Gastrocnemius medialis (tissue), 4 donors: Measurements from ENCODE around the gene ATAT1. TPM values are rescaled to one million over a fixed set of nuclear protein-coding genes. Genes with fewer than 3 reads are reported as not detected.

Experiments
- ATAC-seq, 2 donors: fragments of 150-250 bp; one replicate each; pipeline ENCODE4 v1.9.1; 2016
- DNase-seq, 2 donors: peaks; one replicate each; pipeline ENCODE4 v3.0.0-alpha.2; 2019
- H3K27ac ChIP-seq, 4 donors: fragments of 200-600 bp; sonication (generic); 1 replicate in 1 of 4; 2 replicates in 3 of 4; pipeline ENCODE4 v1.5.1; 2016 to 2018; ENCODE audit warnings: mild to moderate bottlenecking in 2 of 4, moderate library complexity in 1 of 4
- H3K27me3 ChIP-seq, 3 donors: fragments of 200-600 bp; sonication (generic) in 2 of 3; 1 replicate in 1 of 3; 2 replicates in 2 of 3; pipeline versions ENCODE4 v1.5.1 to v1.6.0; 2016 to 2019; ENCODE audit warnings: mild to moderate bottlenecking in 1 of 3, moderate library complexity in 1 of 3
- H3K36me3 ChIP-seq, 2 donors: fragments of 200-600 bp; sonication (generic) in 1 of 2; one replicate each; pipeline ENCODE4 v1.5.1; 2017 to 2018
- H3K4me1 ChIP-seq, 2 donors: fragments of 200-600 bp; sonication (generic) in 1 of 2; one replicate each; pipeline ENCODE4 v1.5.1; 2016 to 2017; ENCODE audit warnings: mild to moderate bottlenecking in 2 of 2
- H3K4me3 ChIP-seq, 4 donors: fragments of 200-600 bp; sonication (generic) in 3 of 4; 1 replicate in 1 of 4; 2 replicates in 3 of 4; pipeline ENCODE4 v1.5.1; 2016 to 2019; ENCODE audit warnings: mild to moderate bottlenecking in 2 of 4
- H3K9me3 ChIP-seq, 3 donors: fragments of 200-600 bp; sonication (generic) in 2 of 3; 1 replicate in 1 of 3; 2 replicates in 2 of 3; pipeline ENCODE4 v1.5.1; 2016 to 2019
- CTCF ChIP-seq, 5 experiments: fragments of 450-650 bp in 3 of 5; fragments of 200-600 bp in 2 of 5; sonication (generic) in 2 of 5; IDR thresholded peaks in 4 of 5; conservative IDR thresholded peaks in 1 of 5; 1 replicate in 4 of 5; 2 replicates in 1 of 5; pipeline ENCODE4 v1.5.1; 2016 to 2019; ENCODE audit warnings: antibody characterized with exemption in 5 of 5, mild to moderate bottlenecking in 3 of 5, moderate library complexity in 3 of 5
- POLR2A ChIP-seq, 2 donors: fragments of 450-650 bp; IDR thresholded peaks; one replicate each; pipeline ENCODE4 v1.6.1; 2017; ENCODE audit warnings: antibody characterized with exemption in 2 of 2, mild to moderate bottlenecking in 2 of 2, moderate library complexity in 2 of 2
- in situ Hi-C, 4 donors: fragments of 200-750 bp; cut with MboI; loops; one replicate each; pipeline versions ENCODE4 v1.15.0 to v1.8.0; 2017; ENCODE audit warnings: low sequenced_read_pairs in 4 of 4
- intact Hi-C: fragments of 100-400 bp; cut with DNase I; formaldehyde crosslinking; loops from one replicate; pipeline ENCODE4 v1.15.1; 2023; ENCODE audit warnings: low total_unique reads
- total RNA-seq, 4 donors: library from RNA; depleted of rRNA; stranded (reverse); fragments of >200 nt; gene quantifications; one replicate each; pipeline versions ENCODE4 v1.1.0 to v1.2.3, GENCODE V29; 2016

ATAT1 gene
- total RNA-seq, 4 donors from 2014 or later, result 0.73 to 7.8 (median 1.7) TPM

GRCh38 chr6:30676660-30677285 lies 50.1 kb downstream of the ATAT1 start:
- DNase-seq, result no peak
- in situ Hi-C loops (loop anchor here in 1 of 4 donors (5.0 kb wide), 1 partner anchor 46 kb away; the partner anchor contains the start of gene TUBB), intact Hi-C loops (loop anchor here (5.0 kb wide), 1 partner anchor 411 kb away; no protein-coding TSS in a partner anchor)
- Histone ChIP-seq H3K27me3 (no peaks in the 10 kb centered on the region), H3K4me3 (no peak overlapping the region), H3K27ac (no peak overlapping the region), H3K4me1 (peaks cover 22% of the 10 kb centered on the region in 2 donors), H3K36me3 (peaks cover 0 to 28% of the 10 kb centered on the region in 2 donors), H3K9me3 (no peaks in the 10 kb centered on the region)
- TF ChIP-seq CTCF (IDR thresholded peaks at IDR 0.05 in 4 of 5, conservative IDR thresholded peaks at IDR 0.05 in 1 of 5), result no peak
- TF ChIP-seq POLR2A (IDR thresholded peaks at IDR 0.05), result no peak
- ATAC-seq, result no peak

- ATAC-seq (peak; percentile 76 to 83), DNase-seq (peak; percentile 68 to 79)
- H3K27me3 ChIP-seq, result no peaks in the 10 kb centered on the region
- H3K27ac ChIP-seq, result peak overlapping the region in 3 of 4 donors; percentile 25 to 51 (median 38)
- H3K4me1 ChIP-seq, result peaks cover 15 to 18% of the 10 kb centered on the region in 2 donors
- peaks cover 0 to 28% of the 10 kb centered on the region in 2 donors for H3K36me3 ChIP-seq
- intact Hi-C loops (loop anchor here (1.0 to 5.0 kb wide), 2 partner anchors 43 to 408 kb away; no protein-coding TSS in a partner anchor), in situ Hi-C loops (loop anchor here in 1 of 4 donors (5.0 kb wide), 1 partner anchor 43 kb away; the partner anchor contains the start of gene TUBB)
- peak overlapping the region in 1 of 4 donors; percentile 7 for H3K4me3 ChIP-seq
- H3K9me3 ChIP-seq, result no peaks in the 10 kb centered on the region
- TF ChIP-seq CTCF (IDR thresholded peaks at IDR 0.05 in 4 of 5, conservative IDR thresholded peaks at IDR 0.05 in 1 of 5) (peak; percentile 94 to 98 (median 98)), POLR2A (IDR thresholded peaks at IDR 0.05) (no peak)
These were observed 52.5 kb downstream of the ATAT1 start for GRCh38 chr6:30678964-30679726.

- Histone ChIP-seq H3K36me3 (peaks cover 0 to 28% of the 10 kb centered on the region in 2 donors), H3K9me3 (no peaks in the 10 kb centered on the region), H3K27ac (peak overlapping the region in 3 of 4 donors; percentile 25 to 51 (median 32)), H3K4me3 (peak overlapping the region in 1 of 4 donors; percentile 7), H3K4me1 (peaks cover 15 to 18% of the 10 kb centered on the region in 2 donors), H3K27me3 (no peaks in the 10 kb centered on the region)
- ATAC-seq, result no peak
- in situ Hi-C loops (loop anchor here (5.0 to 10.0 kb wide), 2 partner anchors 42 to 145 kb away; partner anchors contain the start of gene TUBB (in 4 of the 4)), intact Hi-C loops (loop anchor here (1.0 to 5.0 kb wide), 2 partner anchors 42 to 407 kb away; no protein-coding TSS in a partner anchor)
- no peak for DNase-seq
- TF ChIP-seq CTCF (IDR thresholded peaks at IDR 0.05 in 4 of 5, conservative IDR thresholded peaks at IDR 0.05 in 1 of 5) (no peak), POLR2A (IDR thresholded peaks at IDR 0.05) (no peak)
These were observed 53.3 kb downstream of the ATAT1 start for GRCh38 chr6:30679765-30680535.

- intact Hi-C loops, result no loop called here
- peak overlapping the region in 2 of 4 donors; percentile 67 to 96 for H3K4me3 ChIP-seq
- H3K27ac ChIP-seq, result peak overlapping the region; percentile 93 to 99 (median 97)
- peaks cover 0 to 25% of the 10 kb centered on the region in 2 donors for H3K36me3 ChIP-seq
- DNase-seq (no peak), ATAC-seq (no peak)
- no peak for TF ChIP-seq CTCF (IDR thresholded peaks at IDR 0.05 in 4 of 5, conservative IDR thresholded peaks at IDR 0.05 in 1 of 5)
- TF ChIP-seq POLR2A (IDR thresholded peaks at IDR 0.05), result no peak
- H3K4me1 ChIP-seq, result peaks cover 23 to 24% of the 10 kb centered on the region in 2 donors
- H3K27me3 ChIP-seq, result peaks cover 0 to 2% (median 0%) of the 10 kb centered on the region in 3 donors
- in situ Hi-C loops, result loop anchor here in 3 of 4 donors (5.0 to 10.0 kb wide), 2 partner anchors 41 to 143 kb away; partner anchors contain the start of gene TUBB (in 3 of the 3)
- H3K9me3 ChIP-seq, result no peaks in the 10 kb centered on the region
These were observed 55.1 kb downstream of the ATAT1 start for GRCh38 chr6:30681766-30682142.
